Germinal center (tissue), 1 donor: ENCODE data around the gene MAP3K21.

Experiments
- DNase-seq: peaks from one replicate; pipeline ENCODE4 v3.0.0; 2012; ENCODE audit warnings: mixed read lengths, low spot score

The MAP3K21 gene

DNA sequence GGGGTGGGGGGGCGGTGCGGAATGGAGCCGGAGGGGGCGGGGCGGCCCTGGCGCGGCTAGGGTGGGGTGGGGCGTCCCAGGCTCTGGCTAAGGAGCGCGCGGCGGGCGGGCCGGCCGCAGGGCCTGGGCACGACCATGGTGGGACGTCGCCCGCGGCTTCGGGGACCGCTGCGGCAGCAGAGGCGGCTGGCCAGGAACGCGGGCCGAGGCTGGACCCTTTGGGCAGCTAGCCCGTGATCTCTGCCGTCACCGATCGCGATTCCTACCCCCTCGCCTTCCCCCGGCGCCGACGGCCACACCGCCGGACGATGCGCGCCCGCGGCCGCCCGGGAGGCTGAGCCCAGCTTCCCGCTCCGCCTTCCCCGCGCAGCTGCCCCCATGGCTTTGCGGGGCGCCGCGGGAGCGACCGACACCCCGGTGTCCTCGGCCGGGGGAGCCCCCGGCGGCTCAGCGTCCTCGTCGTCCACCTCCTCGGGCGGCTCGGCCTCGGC, at the start of gene MAP3K21:
TSS of gene MAP3K21 (plus strand) at position 74 of the 491 bp plus-strand sequence. CDS start at position 379, 305 bp downstream.
- no peak for DNase-seq

DNA sequence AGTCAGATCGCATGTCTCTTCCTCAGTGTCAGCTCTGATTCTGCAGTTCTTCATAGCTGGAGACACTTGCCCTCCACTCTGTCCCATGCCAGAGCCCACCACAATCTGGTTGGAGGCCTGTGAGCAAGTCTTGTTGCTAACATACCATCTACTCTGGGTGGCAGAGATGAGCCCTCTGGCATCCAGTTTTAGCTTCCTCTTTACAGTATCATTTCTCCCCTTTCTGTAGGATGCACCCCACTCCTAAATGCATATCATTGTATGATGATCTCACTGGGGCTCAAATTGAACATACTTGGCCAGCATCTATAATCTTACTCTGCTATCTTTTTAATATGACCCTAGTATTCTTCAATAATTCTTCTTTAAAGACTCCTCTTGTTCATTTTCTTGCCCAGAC, 48.9 kb upstream of the MAP3K21 start:
- no peak for DNase-seq

DNA sequence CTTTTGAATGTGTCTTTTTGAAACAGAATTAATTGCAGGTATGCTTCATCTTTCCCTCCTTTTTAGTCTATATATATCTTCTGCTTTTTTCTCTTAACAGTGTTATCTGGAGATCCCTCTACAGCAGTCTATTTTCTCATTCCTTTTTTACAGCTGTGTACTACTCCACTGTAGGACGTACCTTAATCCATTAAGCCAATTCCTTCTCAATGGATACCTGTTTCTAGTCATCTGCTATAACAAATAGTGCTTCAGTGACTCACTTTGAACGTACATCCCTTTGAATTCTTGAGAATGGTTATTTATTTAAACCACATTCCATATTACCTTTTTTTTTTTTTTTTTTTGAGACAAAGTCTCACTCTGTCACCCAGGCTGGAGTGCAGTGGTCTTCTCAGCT, 47.6 kb upstream of the MAP3K21 start:
- DNase-seq: no peak

DNA sequence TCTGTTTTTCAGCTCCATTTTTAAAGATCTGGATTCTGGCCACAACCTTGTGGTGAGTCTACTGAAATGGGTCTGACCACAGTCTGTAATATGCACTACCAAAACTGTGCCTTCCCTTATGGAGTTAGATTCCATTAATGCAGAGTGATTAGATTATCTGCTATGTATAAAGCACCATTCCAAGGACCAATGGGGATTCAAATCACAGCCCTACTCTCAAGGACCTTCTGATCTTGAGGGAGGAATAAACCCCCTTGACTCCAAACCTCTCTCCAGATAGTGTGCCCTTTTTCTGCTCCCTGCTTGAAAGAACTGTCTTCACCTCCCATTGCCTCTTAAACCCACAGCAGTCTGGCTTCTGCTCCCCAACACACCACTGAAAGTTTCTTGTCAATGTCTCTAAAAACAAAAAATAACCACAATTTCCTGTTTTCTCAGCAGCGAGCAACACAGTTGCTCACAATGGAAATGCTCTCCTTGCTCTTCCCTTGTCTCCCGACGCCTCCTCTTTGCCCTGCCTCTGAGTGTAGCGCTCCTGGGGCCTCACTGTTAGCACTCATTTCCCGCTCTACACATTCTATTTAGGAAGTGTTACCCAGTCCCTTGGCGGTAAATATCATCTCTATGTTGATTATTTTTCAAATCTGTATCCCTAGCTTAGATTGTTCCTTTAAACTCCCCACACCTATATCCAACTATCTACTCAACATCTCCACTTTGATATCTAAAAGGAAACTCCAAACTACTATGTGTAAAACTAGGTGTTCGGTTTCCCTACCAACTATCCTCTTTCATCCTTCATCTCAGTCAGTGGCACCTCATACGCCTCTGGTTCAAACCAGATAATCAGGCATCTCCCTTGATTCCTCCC, 45.6 kb upstream of the MAP3K21 start:
- DNase-seq: no peak

DNA sequence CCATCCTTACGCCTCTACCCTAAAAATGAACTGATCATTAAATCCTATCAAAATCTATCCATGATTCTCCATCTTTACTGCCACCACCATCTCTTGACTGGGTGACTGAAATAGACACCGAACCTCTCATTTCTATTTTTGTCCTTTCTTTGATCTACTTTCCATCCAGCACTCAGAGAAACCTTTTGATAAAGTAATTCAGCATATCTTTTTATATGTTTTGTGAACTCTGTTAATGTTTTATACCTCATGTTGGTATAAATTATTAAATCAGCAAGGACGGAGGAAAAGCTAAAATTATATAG, 45.0 kb upstream of the MAP3K21 start:
- no peak for DNase-seq

DNA sequence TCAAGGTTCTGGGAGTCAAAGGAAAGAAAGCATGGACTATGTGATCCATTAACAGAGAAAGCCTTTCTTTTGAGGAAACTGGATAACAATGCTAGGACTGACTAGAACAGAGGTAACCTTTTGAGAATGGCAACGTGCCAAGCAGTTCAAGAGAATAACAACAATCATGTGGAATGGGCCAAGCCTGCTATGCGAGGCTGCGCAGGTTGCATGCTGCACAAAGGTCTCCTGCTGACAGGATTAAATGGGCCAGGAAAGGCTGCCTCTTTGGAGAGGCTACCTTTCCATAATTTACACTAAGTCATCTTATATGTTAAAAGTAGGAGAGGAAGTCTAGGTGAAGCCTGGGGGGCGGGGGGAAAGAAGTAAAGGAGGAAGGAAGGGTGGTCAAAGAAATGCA, 37.8 kb upstream of the MAP3K21 start:
- no peak for DNase-seq

DNA sequence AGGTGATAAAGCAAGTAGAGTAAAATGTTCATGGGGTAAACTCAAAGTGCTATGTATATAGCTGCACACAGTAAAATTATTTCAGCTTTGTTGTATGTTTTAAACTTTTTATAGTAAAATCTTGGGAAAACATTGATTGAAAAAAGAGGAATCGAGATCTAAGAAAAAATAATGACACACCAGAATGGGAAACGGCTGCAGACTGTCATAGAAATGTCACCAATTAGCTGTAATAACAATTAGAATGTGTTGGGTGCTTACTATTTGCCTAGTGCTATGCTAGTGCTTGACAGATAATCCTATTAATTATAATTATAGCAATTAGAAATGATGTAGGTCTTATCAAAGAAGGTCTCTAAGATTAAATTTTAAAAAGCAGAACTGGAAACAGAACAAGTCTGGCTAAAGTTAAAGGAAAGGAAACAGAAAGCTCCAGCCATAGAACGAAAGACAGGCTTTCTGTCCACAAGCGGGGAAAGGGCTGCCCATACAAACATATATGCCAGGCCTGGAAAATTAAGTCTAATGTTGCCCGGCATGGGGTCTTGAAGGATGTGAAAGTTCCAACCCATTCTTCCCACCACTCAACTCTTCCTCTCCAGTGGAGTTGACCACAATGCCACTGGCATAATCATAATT, 37.0 kb upstream of the MAP3K21 start:
- no peak for DNase-seq

DNA sequence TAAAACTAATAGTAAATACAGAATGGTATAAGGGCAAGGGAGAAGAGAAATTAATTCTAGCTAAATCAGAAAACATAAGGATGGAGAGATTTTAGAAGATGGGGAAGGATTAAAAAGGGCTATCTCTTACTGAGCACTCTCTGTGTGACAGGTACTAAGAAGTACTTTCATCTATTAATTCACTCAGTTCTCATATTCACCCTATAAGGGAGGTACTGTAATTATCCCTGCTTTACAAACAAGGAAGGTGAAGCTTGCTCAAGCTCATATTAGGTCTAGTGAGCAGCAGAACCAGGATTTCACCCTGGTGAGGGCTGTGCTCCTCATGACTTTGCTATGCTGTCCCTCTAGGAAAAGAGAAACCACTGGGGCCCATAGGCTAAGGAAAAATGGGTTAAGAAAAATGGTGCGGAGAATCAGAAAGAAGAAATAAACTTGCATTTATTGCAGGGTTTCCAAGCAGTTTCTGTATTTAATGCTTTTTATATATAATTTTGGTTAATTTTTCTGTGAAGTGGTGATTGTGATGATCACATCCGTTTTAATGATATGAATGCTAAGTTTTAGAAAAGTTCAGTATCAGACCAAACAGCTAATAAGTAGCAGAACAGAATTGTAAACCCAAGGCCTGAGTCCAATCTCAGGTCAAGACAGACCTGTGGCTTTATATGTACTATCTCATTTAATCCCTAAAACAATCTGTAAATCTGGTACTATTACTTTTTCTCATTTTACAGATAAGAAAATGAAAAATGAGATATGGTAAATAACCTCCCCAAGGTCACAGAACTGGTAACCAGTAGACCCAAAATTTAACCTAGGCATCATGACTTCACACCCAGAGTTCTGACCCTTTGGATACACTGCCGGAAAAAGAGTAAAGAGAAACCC, 33.7 kb upstream of the MAP3K21 start:
- no peak for DNase-seq

DNA sequence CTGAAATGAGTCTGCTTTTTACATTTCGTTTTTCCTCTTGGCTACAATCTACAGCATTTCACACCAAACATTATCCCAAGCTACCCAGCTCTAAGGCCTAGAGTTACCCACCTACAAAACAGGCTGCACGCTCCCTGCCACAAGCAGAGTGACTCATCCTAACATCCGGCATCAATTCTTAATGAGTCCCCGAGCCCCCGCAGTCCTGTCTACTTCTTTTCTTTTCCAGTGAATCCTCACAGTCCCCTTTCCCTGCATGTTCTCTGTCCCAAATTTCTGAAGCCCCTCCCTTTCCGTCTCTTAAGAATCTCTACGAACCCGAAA, 32.6 kb upstream of the MAP3K21 start:
- DNase-seq: peak; percentile 6

DNA sequence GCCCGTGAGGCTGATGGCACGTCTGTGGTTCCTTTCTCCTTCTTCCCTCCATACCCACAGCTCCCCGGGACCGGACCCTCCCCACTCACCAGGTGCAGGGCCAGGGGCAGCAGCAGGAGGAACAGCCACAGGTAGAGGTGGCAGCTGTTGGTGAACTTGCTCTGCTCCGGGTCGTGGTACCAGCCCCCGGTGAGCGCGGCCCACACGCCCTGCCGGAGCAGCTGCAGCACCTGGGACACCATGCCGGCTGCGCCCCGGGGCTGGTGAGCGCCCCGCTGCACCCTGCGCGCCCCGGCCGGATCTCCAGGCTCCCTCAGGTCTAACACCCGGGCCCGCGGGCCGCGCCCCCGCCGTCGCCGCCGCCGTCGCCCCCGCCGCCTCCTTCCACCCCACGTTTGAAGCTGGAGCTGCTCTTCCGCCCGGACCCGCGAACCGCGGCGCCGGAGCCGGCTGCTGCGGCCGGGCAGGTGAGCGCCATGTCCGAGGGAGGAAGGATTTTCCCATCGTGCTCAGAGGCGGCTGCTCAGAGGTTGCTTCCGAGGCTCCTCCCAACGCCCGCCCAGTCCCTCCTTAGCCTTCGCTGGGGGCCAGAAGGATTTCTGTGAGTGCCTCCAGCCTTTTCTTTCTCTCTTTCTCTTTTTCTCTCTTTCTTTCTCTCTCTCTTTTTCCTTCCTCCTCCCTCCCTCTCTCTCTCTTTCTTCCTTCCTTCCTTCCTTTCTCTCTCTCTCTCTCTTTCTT, 32.1 kb upstream of the MAP3K21 start, which contains the start of gene PCNX2:
TSS of gene PCNX2 (minus strand) at position 489 of the 738 bp plus-strand sequence. CDS start at position 242, 247 bp downstream.
- DNase-seq: peak; percentile 82

DNA sequence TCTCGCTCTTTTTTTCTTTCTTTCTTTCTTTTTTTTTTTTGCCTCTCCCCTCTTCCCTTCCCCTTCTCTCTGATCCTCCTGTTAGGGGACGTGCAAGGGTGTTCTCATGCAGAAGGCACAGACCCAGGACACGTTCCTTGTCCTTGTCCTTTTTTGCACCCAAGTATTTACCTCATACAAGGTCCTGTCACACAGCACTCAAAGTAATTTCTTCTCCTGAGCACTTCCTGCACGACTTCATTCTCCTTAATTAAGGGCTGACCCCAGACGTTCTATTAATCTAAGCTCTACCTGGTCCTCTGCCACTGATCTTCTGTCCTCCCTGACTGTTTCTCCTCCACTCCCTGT, 31.6 kb upstream of the MAP3K21 start:
- no peak for DNase-seq

DNA sequence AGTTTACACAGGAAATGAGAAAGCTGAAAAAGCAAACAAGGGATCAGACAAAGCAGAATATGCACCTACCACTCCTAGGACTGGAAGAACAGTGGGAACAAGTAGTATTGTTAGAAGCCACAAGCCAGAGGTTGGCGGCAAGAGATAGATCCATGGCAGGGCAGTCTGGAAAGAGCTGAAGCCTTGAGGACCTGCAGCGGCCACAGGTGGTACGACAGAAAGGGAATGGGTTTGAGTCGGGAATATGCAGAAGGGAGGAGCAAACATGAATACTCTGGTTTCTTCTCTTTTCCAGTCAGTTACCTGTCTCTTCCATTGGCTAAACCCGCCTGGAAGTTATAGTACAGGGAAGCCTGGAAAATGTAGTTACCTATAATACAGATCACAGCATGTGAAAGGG, 28.1 kb upstream of the MAP3K21 start:
- DNase-seq: no peak

DNA sequence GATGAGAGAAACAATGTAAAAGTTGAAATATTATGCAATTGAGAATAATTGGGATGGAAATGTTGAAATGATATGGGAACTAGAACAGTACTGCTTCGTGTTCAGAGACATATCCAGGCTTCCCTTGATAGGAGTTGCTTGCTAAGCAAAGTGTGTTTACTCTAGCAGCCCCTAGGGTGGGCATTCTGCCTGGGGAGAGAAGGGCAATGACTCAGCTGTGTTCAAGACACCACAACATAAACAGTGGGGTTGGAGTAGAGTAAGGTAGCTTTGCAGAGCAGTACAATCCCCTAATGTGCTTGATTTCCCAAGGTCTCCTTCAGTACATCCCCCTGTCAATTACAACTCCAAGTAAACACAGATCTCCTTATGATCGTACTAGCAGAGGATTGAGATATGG, 27.2 kb upstream of the MAP3K21 start:
- DNase-seq: no peak

DNA sequence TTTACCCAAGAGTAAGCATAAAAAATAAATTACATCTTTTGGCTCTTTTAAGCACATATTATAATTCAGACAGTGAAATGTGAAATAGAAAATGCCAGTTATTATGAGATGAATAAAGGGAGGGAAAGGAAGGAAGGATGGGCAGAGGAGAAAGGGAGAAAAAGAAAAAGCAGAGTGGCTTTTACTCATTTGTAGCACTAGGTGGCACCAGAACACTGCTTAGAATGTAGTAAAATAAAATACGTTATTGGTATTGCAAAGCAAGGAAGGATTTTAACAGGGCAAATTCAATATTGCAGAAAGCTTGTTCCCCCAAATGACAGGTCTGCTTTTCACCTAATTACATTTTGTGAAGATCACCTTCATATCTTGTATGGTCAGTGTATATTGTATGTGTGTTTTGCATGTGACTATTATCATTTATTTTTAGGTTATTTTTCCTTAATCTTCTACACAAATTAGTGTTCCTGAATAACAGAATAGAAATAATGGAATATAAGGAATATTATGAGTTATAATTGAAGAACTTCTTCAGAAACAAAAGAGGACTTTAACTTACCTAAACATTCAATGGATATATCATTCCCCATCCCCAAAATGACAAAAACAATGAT, 22.9 kb upstream of the MAP3K21 start:
- DNase-seq: no peak

DNA sequence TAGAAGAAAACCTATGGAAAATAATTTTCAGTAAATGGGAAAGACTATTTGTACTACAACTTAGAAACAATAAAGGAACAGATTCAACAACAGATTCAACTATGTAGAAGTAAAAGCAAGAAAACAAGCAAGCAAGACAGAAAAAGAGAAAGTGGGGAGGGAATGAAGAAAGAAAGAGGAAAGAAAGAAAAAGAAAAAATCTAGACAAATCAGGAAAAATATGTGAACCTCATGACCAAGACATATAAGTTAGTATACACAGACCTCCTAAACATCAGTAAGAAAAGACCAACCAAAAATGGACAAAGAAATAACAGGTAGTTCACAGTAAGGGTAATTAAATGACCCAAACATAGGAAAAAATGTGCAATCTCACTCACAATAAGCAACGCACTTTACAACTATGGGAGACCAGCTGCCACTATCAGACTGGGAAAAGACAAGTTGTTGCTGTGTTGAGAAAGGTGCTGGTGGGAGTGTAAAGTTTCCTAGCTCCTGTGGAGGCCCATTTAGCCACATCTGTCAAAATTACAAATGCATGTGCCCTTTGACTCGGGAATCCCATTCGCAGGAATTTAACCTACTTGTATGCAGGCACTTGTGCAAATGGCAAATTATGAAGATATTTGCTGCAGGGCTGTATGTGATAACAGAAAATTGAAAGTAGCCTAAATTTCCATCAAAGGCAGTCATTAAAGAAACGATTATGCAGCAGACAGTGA, 13.9 kb upstream of the MAP3K21 start:
- no peak for DNase-seq

DNA sequence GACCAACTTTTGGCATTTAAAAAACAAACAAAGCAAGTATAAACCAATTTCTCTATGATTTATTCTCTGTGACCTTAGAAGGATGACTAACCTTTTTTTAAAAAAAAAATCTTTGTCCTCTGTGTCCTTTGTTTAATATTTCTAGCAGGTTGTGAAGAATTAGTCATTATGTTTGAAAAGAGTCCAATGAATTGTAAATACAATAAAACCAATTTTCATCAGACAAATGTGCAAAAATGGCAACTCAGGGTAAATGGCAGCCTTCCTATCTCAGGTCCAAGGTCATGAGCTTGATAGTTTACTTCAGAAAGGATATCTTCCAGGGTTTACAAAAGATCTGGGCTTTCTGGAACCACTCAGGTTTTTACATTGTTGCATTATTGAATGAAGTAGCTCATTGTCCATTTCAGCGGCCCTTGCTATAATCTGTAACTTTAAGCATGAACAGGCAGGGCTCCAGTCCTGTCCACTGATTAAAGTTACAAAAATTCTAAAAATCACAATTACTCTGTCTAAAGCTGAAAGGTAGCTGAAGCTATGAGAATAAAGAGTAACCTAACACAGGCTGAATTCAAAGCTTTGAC, 11.7 kb upstream of the MAP3K21 start:
- no peak for DNase-seq

DNA sequence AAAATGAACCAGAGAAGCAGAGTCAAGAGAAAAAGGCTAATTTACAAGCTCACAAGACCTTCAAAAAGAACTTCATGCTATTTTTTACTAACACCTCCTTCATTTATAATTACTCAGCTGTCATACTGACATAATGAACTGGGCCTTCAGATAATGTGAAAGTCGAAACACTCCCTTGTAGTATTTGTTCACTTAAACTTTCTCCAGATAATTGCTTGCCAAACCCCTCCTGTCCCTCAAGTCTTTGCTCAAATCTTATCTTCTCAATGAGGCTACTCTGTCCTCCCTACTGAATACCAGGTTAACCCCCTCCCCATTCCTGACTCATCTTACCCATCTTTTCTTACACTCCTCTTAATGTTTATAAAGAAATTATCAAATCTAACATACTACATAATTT, 11.1 kb upstream of the MAP3K21 start:
- no peak for DNase-seq

DNA sequence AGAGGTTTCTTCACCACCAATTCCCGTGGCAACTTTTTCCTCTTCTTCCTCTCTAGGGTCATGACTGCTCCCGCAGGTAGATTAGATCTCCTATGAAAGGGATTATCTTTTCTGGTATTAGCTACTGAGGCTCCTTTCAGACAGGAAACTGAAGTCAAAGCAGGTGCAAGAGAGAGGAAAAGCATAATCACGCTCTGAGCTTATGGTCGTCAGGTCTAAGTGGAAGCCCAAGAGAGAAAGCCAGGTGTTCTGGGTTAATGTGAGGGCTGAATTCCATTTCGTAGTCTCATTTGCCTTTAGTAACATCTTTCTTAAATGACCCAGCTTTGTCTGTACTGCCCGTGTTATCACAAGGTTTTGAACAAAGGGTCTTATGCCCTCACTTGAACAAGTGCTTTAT, 8.3 kb upstream of the MAP3K21 start:
- DNase-seq: no peak

DNA sequence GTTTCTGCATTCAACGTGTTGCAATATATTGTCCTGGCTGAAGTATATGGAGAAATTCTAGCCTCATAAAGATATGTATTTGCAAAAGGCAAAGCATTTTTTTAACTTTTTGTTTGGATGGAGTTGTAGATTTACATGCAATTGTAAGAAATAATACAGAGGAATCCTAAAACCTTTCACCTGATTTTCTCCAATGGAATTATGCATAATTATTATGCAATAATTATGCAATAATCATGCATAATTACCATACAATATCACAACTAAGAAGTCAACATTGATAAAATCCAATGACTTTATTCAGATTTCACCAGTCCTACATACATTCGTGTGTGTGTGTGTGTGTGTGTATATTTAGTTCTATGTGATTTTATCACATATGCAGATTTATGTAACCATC, 7.5 kb upstream of the MAP3K21 start:
- no peak for DNase-seq

DNA sequence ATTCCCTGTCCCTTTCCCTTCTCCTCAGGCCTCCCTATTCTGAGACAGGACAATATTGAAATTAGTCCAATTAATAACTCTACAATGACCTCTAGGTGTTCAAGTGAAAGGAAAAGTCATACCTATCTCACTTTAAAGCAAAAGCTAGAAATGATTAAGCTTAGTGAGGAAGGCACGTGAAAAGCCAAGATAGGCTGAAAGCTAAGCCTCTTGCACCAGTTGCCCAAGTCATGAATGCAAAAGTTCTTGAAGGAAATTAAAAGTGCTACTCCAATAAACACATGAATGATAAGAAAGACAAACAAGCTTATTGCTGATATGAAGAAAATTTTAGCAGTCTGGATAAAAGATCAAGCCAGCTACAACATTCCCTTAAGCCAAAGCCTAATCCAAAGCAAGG, 3.8 kb upstream of the MAP3K21 start:
- no peak for DNase-seq

DNA sequence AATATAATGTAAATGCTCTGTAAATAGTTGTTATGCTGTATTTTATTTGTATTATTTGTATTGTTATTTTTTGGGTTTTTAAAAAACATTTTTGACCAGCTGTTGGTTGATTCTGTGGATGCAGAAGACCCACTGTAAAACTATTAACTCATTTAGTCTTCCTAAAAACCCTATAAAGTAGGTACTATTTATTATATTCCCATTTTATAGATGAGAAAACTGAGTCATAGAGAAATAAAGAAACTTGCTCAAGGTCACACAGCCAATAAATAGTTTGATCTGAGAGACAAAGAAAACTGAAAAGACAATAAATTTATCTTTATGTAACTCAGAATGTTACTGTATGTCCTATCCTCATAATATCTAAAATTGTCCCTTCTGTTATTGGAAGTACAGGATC, 1.2 kb upstream of the MAP3K21 start:
- DNase-seq: no peak
